Fibroblast of mammary gland (primary cell): ENCODE measurements around the gene PLBD1.
A peak's percentile ranks its signal among the peaks of the same experiment; 100 is the strongest.

Source experiments
- DNase-seq: peaks from one replicate; pipeline ENCODE4 v3.0.0-alpha.2; 2010; ENCODE audit warnings: low read depth
- H3K4me3 ChIP-seq: 2 replicates; pipeline ENCODE4 v1.5.1; 2011; ENCODE audit warnings: low read depth, mild to moderate bottlenecking, low read length, moderate library complexity; ENCODE audit not compliant: control insufficient read depth
- TF ChIP-seq, protein P1 (sequence below): conservative IDR thresholded peaks from 2 replicates; pipeline ENCODE4 v1.5.1; 2011; ENCODE audit warnings: low read depth, low read length, inconsistent platforms; ENCODE audit not compliant: control insufficient read depth, insufficient read depth

The PLBD1 gene

DNA sequence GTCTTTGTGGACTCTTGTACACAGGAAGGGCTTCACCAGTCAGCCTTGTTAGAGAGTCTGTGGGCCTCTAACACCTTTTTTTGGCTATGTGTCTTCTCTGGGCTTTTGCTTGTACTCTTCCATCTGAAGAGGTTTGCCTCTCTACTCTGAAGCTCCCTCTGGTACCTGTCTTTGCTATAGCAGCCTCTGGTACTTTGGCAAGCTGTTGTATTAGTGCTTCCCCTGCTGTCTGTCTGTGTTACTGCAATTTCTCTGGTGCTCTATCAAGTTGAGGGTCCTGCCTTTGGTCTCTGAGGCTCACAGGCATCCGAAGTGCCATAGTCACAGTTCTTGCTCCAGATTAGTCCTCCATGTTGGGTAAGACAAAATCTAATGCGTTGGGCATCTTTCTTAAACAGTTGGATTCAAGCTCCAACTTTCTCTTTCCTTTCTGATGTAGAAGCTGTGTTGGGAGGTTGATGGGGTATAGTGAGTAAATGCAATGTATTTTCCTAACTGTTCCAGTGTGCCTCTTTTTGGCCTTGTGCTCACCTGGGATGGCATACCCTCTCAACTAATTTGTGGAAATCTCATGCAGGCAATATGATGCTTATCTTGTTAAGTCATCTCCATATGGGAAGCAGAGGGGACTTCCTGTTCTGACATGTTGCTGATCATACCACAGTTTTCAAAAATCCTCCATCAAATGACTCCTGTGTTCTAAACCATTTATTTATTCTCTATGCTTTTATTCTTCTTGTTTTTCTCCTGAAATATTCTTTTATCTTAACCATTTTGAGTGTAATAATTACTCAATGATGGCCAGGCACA, 113.4 kb downstream of the PLBD1 start:
- peak; percentile 46 for DNase-seq

More for the DNA sequence above, 113.4 kb downstream of the PLBD1 start:
- H3K4me3 ChIP-seq = no peak overlapping the region
- TF ChIP-seq, protein P1, sequence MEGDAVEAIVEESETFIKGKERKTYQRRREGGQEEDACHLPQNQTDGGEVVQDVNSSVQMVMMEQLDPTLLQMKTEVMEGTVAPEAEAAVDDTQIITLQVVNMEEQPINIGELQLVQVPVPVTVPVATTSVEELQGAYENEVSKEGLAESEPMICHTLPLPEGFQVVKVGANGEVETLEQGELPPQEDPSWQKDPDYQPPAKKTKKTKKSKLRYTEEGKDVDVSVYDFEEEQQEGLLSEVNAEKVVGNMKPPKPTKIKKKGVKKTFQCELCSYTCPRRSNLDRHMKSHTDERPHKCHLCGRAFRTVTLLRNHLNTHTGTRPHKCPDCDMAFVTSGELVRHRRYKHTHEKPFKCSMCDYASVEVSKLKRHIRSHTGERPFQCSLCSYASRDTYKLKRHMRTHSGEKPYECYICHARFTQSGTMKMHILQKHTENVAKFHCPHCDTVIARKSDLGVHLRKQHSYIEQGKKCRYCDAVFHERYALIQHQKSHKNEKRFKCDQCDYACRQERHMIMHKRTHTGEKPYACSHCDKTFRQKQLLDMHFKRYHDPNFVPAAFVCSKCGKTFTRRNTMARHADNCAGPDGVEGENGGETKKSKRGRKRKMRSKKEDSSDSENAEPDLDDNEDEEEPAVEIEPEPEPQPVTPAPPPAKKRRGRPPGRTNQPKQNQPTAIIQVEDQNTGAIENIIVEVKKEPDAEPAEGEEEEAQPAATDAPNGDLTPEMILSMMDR = peak; percentile 61
